IPS-18a (cell line): ENCODE data around the gene MLX.

Source experiments
- H3K27ac ChIP-seq: one replicate; pipeline ENCODE4 v1.5.1; 2013; ENCODE audit warnings: low read length
- H3K27me3 ChIP-seq: one replicate; pipeline ENCODE4 v1.6.1; 2013; ENCODE audit warnings: mild to moderate bottlenecking, low read length; ENCODE audit not compliant: control insufficient read depth, insufficient read depth
- H3K36me3 ChIP-seq: one replicate; pipeline ENCODE4 v1.6.1; 2013; ENCODE audit warnings: low read depth, low read length; ENCODE audit not compliant: control insufficient read depth
- H3K4me1 ChIP-seq: one replicate; pipeline ENCODE4 v1.6.1; 2013; ENCODE audit warnings: low read depth, low read length; ENCODE audit not compliant: control insufficient read depth
- H3K4me3 ChIP-seq: one replicate; pipeline ENCODE4 v1.5.1; 2013; ENCODE audit warnings: low read length
- H3K9ac ChIP-seq: one replicate; pipeline ENCODE4 v1.6.1; 2013; ENCODE audit warnings: mild to moderate bottlenecking, low read length, moderate library complexity
- H3K9me3 ChIP-seq: one replicate; pipeline ENCODE4 v1.6.1; 2013; ENCODE audit warnings: low read depth, low read length; ENCODE audit not compliant: control insufficient read depth

The MLX gene

GRCh38 chr17:42574463-42574862, 7.6 kb downstream of the MLX start:
- no peak overlapping the region for H3K27ac ChIP-seq
- no peak overlapping the region for H3K9ac ChIP-seq
- H3K27me3 ChIP-seq: no peaks in the 10 kb centered on the region
- peaks cover 58% of the 10 kb centered on the region for H3K36me3 ChIP-seq
- no peaks in the 10 kb centered on the region for H3K9me3 ChIP-seq
- H3K4me3 ChIP-seq: no peak overlapping the region
- H3K4me1 ChIP-seq: no peaks in the 10 kb centered on the region

GRCh38 chr17:42577140-42577531, 10.2 kb downstream of the MLX start:
- Histone ChIP-seq H3K27ac (no peak overlapping the region), H3K9ac (peak overlapping the region; percentile 86), H3K4me1 (no peaks in the 10 kb centered on the region), H3K36me3 (peaks cover 43% of the 10 kb centered on the region), H3K9me3 (no peaks in the 10 kb centered on the region), H3K4me3 (peak overlapping the region; percentile 99), H3K27me3 (no peaks in the 10 kb centered on the region)

- peak within 1 kb of the TSS; percentile 68 for H3K27ac ChIP-seq
- no peaks in the 10 kb centered on the region for H3K27me3 ChIP-seq
- peaks cover 43% of the 10 kb centered on the region for H3K36me3 ChIP-seq
- H3K4me1 ChIP-seq: no peaks in the 10 kb centered on the region
- no peaks in the 10 kb centered on the region for H3K9me3 ChIP-seq
- peak within 1 kb of the TSS; percentile 99 for H3K4me3 ChIP-seq
- peak within 1 kb of the TSS; percentile 86 for H3K9ac ChIP-seq
These were observed 10.8 kb downstream of the MLX start, which contains the start of gene PSMC3IP for GRCh38 chr17:42577532-42578281. TSS of gene PSMC3IP (minus strand) at chr17:42577729. CDS start at chr17:42577686, 43 bp downstream.

- Histone ChIP-seq H3K9ac (peak overlapping the region; percentile 86), H3K4me3 (peak overlapping the region; percentile 99), H3K36me3 (peaks cover 43% of the 10 kb centered on the region), H3K27me3 (no peaks in the 10 kb centered on the region), H3K4me1 (no peaks in the 10 kb centered on the region), H3K27ac (peak overlapping the region; percentile 68), H3K9me3 (no peaks in the 10 kb centered on the region)
These were observed 11.5 kb downstream of the MLX start for GRCh38 chr17:42578282-42578869.

- Histone ChIP-seq H3K36me3 (peaks cover 31% of the 10 kb centered on the region), H3K27me3 (no peaks in the 10 kb centered on the region), H3K9ac (no peak overlapping the region), H3K9me3 (no peaks in the 10 kb centered on the region), H3K4me1 (no peaks in the 10 kb centered on the region), H3K27ac (no peak overlapping the region), H3K4me3 (no peak overlapping the region)
These were observed 13.1 kb downstream of the MLX start for GRCh38 chr17:42579794-42580551.

- Histone ChIP-seq H3K9ac (no peak overlapping the region), H3K4me3 (no peak overlapping the region), H3K27ac (no peak overlapping the region), H3K4me1 (no peaks in the 10 kb centered on the region), H3K36me3 (peaks cover 42% of the 10 kb centered on the region), H3K27me3 (no peaks in the 10 kb centered on the region), H3K9me3 (no peaks in the 10 kb centered on the region)
These were observed 14.9 kb downstream of the MLX start for GRCh38 chr17:42581744-42582270.

- Histone ChIP-seq H3K36me3 (peaks cover 53% of the 10 kb centered on the region), H3K9ac (no peak overlapping the region), H3K4me1 (no peaks in the 10 kb centered on the region), H3K4me3 (no peak overlapping the region), H3K27ac (no peak overlapping the region), H3K27me3 (no peaks in the 10 kb centered on the region), H3K9me3 (no peaks in the 10 kb centered on the region)
These were observed 18.0 kb downstream of the MLX start for GRCh38 chr17:42584880-42585279.

- H3K27me3 ChIP-seq: no peaks in the 10 kb centered on the region
- no peak overlapping the region for H3K9ac ChIP-seq
- H3K4me3 ChIP-seq: no peak overlapping the region
- no peak overlapping the region for H3K27ac ChIP-seq
- no peaks in the 10 kb centered on the region for H3K4me1 ChIP-seq
- H3K36me3 ChIP-seq: peaks cover 53% of the 10 kb centered on the region
- H3K9me3 ChIP-seq: no peaks in the 10 kb centered on the region
These were observed 18.5 kb downstream of the MLX start for GRCh38 chr17:42585353-42585752.

- Histone ChIP-seq H3K27me3 (no peaks in the 10 kb centered on the region), H3K9me3 (no peaks in the 10 kb centered on the region), H3K4me3 (no peak overlapping the region), H3K27ac (no peak overlapping the region), H3K36me3 (peaks cover 54% of the 10 kb centered on the region), H3K4me1 (no peaks in the 10 kb centered on the region), H3K9ac (no peak overlapping the region)
These were observed 19.8 kb downstream of the MLX start for GRCh38 chr17:42586514-42587230.

- peaks cover 29% of the 10 kb centered on the region for H3K36me3 ChIP-seq
- H3K9ac ChIP-seq: no peak overlapping the region
- H3K27me3 ChIP-seq: no peaks in the 10 kb centered on the region
- H3K4me3 ChIP-seq: no peak overlapping the region
- no peaks in the 10 kb centered on the region for H3K4me1 ChIP-seq
- H3K27ac ChIP-seq: no peak overlapping the region
- no peaks in the 10 kb centered on the region for H3K9me3 ChIP-seq
These were observed 24.0 kb downstream of the MLX start for GRCh38 chr17:42590886-42591285.

- no peak overlapping the region for H3K9ac ChIP-seq
- no peaks in the 10 kb centered on the region for H3K9me3 ChIP-seq
- no peak overlapping the region for H3K4me3 ChIP-seq
- peaks cover 26% of the 10 kb centered on the region for H3K36me3 ChIP-seq
- H3K4me1 ChIP-seq: no peaks in the 10 kb centered on the region
- no peak overlapping the region for H3K27ac ChIP-seq
- H3K27me3 ChIP-seq: no peaks in the 10 kb centered on the region
These were observed 24.5 kb downstream of the MLX start for GRCh38 chr17:42591411-42591810.
